Mesenchymal stem cell (in vitro differentiated cells and primary cell): ENCODE measurements around the gene MALRD1.

ENCODE experiments used
- DNase-seq: peaks from one replicate; pipeline ENCODE4 v3.0.0-alpha.2; 2013
- H2AFZ ChIP-seq: one replicate; pipeline ENCODE4 v1.6.1; 2013; ENCODE audit warnings: low read depth, mild to moderate bottlenecking, control low read depth, inconsistent platforms, low read length, moderate library complexity
- H2AK5ac ChIP-seq: 2 replicates; pipeline ENCODE4 v1.6.1; 2013; ENCODE audit warnings: low read length, moderate library complexity, mild to moderate bottlenecking, inconsistent platforms; ENCODE audit not compliant: severe bottlenecking
- H2BK120ac ChIP-seq: one replicate; pipeline ENCODE4 v1.6.1; 2013; ENCODE audit warnings: low read depth, mild to moderate bottlenecking, inconsistent platforms, low read length, moderate library complexity
- H2BK12ac ChIP-seq, 2 experiments: one replicate each; pipeline ENCODE4 v1.6.1; 2013; ENCODE audit warnings: inconsistent platforms in 2 of 2, low read length in 2 of 2, mild to moderate bottlenecking in 2 of 2, moderate library complexity in 2 of 2, control low read depth in 1 of 2
- H2BK15ac ChIP-seq: one replicate; pipeline ENCODE4 v1.6.1; 2013; ENCODE audit warnings: mild to moderate bottlenecking, low read depth, inconsistent platforms; ENCODE audit not compliant: poor library complexity, severe bottlenecking
- H2BK5ac ChIP-seq: 2 replicates; pipeline ENCODE4 v1.6.1; 2013; ENCODE audit warnings: low read depth, mild to moderate bottlenecking, low read length, control low read depth, inconsistent platforms; ENCODE audit not compliant: poor library complexity, severe bottlenecking
- H3K14ac ChIP-seq, 2 experiments: one replicate each; pipeline ENCODE4 v1.6.1; 2013; ENCODE audit warnings: inconsistent platforms in 2 of 2, low read length in 2 of 2, control low read depth in 1 of 2, mild to moderate bottlenecking in 1 of 2, moderate library complexity in 1 of 2
- H3K18ac ChIP-seq, 2 experiments: one replicate each; pipeline ENCODE4 v1.6.1; 2013; ENCODE audit warnings: inconsistent platforms in 2 of 2, low read length in 2 of 2, control low read depth in 1 of 2, low read depth in 1 of 2, mild to moderate bottlenecking in 1 of 2
- H3K23ac ChIP-seq, 2 experiments: one replicate each; pipeline ENCODE4 v1.6.1; 2013; ENCODE audit warnings: inconsistent platforms in 2 of 2, low read length in 2 of 2, mild to moderate bottlenecking in 2 of 2, moderate library complexity in 2 of 2, control low read depth in 1 of 2
- H3K27ac ChIP-seq: 2 replicates; pipeline ENCODE4 v1.5.1; 2013; ENCODE audit warnings: mild to moderate bottlenecking, moderate library complexity, low read length, control low read depth, inconsistent platforms; ENCODE audit not compliant: poor library complexity, severe bottlenecking
- H3K27me3 ChIP-seq, 2 experiments: 2 replicates each; pipeline versions ENCODE4 v1.6.1 to v1.7.0; 2013; ENCODE audit warnings: low read length in 2 of 2, mild to moderate bottlenecking in 2 of 2, moderate library complexity in 2 of 2, control low read depth in 1 of 2, inconsistent platforms in 1 of 2; ENCODE audit not compliant: control insufficient read depth in 1 of 2, insufficient read depth in 1 of 2
- H3K36me3 ChIP-seq, 2 experiments: 2 replicates each; pipeline versions ENCODE4 v1.6.1 to v1.7.0; 2013; ENCODE audit warnings: low read length in 2 of 2, control low read depth in 1 of 2, inconsistent platforms in 1 of 2, low read depth in 1 of 2, mild to moderate bottlenecking in 1 of 2; ENCODE audit not compliant: insufficient read depth in 2 of 2, control insufficient read depth in 1 of 2
- H3K4ac ChIP-seq, 2 experiments: one replicate each; pipeline ENCODE4 v1.6.1; 2013; ENCODE audit warnings: inconsistent platforms in 2 of 2, low read length in 2 of 2, mild to moderate bottlenecking in 2 of 2, moderate library complexity in 2 of 2, control low read depth in 1 of 2, low read depth in 1 of 2
- H3K4me1 ChIP-seq: 2 replicates; pipeline ENCODE4 v1.6.1; 2013; ENCODE audit warnings: low read depth, low read length, control low read depth; ENCODE audit not compliant: control insufficient read depth, insufficient read depth
- H3K4me2 ChIP-seq: 2 replicates; pipeline ENCODE4 v1.6.1; 2013; ENCODE audit warnings: low read length, mild to moderate bottlenecking, inconsistent platforms; ENCODE audit not compliant: poor library complexity, severe bottlenecking
- H3K4me3 ChIP-seq, 2 experiments: 2 replicates each; pipeline versions ENCODE4 v1.5.1 to v1.7.0; 2013; ENCODE audit warnings: low read length in 2 of 2, mild to moderate bottlenecking in 2 of 2, control low read depth in 1 of 2, low read depth in 1 of 2; ENCODE audit not compliant: insufficient read depth in 1 of 2
- H3K79me1 ChIP-seq: replicated peaks from 2 replicates; pipeline ENCODE4 v1.6.1; 2013; ENCODE audit warnings: mild to moderate bottlenecking, control low read depth, low read length, inconsistent platforms; ENCODE audit not compliant: poor library complexity, severe bottlenecking
- H3K9ac ChIP-seq: 2 replicates; pipeline ENCODE4 v1.7.0; 2013; ENCODE audit warnings: mild to moderate bottlenecking, low read length, moderate library complexity
- H3K9me3 ChIP-seq: 2 replicates; pipeline ENCODE4 v1.7.0; 2013; ENCODE audit warnings: mild to moderate bottlenecking, low read length; ENCODE audit not compliant: control insufficient read depth
- H4K8ac ChIP-seq: one replicate; pipeline ENCODE4 v1.6.1; 2013; ENCODE audit warnings: inconsistent platforms, mild to moderate bottlenecking, low read length, moderate library complexity
- H4K91ac ChIP-seq: one replicate; pipeline ENCODE4 v1.6.1; 2013; ENCODE audit warnings: mild to moderate bottlenecking, low read length, inconsistent platforms
- WGBS: methylation state at CpG from one replicate; pipeline ENCODE4 v1.1.7; 2013; ENCODE audit warnings: mixed read lengths; 5-methylcytosine and 5-hydroxymethylcytosine counted together

MALRD1 gene

DNA sequence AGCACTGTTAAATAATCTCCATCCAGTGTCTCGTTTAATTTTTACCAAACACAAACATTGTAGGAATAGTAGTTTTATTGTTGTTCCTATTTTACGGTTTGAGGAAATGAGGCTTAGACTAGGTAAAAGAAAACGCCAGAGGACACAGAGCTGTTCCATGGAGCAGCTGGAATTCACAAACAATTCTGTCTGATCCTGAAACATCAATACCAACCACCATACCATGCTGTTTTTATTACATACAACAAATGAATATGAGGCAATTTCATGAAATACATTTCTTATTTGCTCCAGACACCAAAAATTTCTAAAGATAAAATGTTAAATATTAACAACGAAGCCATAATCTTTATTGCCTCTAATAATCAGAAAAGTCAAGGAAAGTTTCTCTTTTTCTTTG, 9.4 kb downstream of the MALRD1 start:
- Histone ChIP-seq H3K23ac (no peak overlapping the region), H3K9ac (no peak overlapping the region), H4K91ac (no peak overlapping the region), H2BK12ac (no peak overlapping the region), H3K36me3 (no peaks in the 10 kb centered on the region), H3K4me1 (no peaks in the 10 kb centered on the region), H3K14ac (no peak overlapping the region), H3K18ac (no peak overlapping the region), H2BK120ac (no peak overlapping the region), H3K79me1 (no peaks in the 10 kb centered on the region), H4K8ac (no peak overlapping the region), H3K27ac (no peak overlapping the region), H3K4me3 (no peak overlapping the region), H2BK15ac (no peak overlapping the region), H2AFZ (no peak overlapping the region), H2AK5ac (no peak overlapping the region), H2BK5ac (no peak overlapping the region), H3K9me3 (peaks cover 6% of the 10 kb centered on the region), H3K4me2 (no peak overlapping the region), H3K27me3 (no peaks in the 10 kb centered on the region), H3K4ac (no peak overlapping the region)
- WGBS, result 17% methylated on average over 1 of the region's 4 CpGs
- DNase-seq, result no peak

DNA sequence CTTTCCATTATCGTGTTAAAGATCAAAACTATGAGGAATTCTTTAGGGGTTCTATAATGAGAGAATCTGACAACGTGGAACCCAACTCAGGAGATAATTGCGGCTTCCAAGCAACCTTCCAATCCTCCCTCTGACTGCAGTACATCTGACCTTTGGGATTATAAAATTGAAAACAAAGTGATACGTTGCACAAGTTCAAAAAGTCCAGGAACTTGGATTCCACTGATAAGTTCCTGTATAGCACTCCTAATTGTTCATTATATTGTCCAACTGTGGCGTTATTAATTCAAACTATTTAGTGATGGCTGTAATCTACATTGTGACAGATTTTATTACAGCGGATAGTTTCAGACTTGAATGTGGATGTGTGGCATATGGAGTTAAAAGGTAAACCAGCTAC, 15.4 kb downstream of the MALRD1 start:
- Histone ChIP-seq H2BK15ac (no peak overlapping the region), H3K9me3 (peaks cover 6% of the 10 kb centered on the region), H2BK12ac (no peak overlapping the region), H4K91ac (no peak overlapping the region), H3K4me2 (no peak overlapping the region), H2BK120ac (no peak overlapping the region), H4K8ac (no peak overlapping the region), H3K18ac (no peak overlapping the region), H2AFZ (no peak overlapping the region), H3K4me1 (no peaks in the 10 kb centered on the region), H3K27ac (no peak overlapping the region), H3K23ac (no peak overlapping the region), H3K79me1 (no peaks in the 10 kb centered on the region), H3K36me3 (no peaks in the 10 kb centered on the region), H3K14ac (no peak overlapping the region), H2AK5ac (no peak overlapping the region), H3K9ac (no peak overlapping the region), H3K4ac (no peak overlapping the region), H2BK5ac (no peak overlapping the region), H3K27me3 (no peaks in the 10 kb centered on the region), H3K4me3 (no peak overlapping the region)
- DNase-seq, result no peak
- 85% methylated on average over 5 of the region's 6 CpGs for WGBS

DNA sequence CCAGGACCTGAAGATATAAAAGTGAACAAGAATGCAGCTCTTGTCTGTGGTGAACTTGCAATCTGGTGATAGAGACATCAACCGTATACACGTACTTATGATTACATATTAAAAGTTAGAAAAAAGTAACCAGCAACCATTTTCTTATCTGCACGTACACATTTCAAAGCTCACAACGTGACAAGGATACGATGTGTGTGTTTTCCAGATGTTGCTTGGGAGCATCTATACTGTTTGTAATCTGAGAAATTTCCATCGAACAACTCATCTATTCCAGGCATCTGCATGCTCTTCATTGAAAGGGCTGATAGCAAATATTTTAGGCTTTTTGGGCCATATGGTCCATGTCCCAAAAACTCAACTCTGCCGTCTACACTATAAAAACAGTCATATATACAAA, 23.3 kb downstream of the MALRD1 start:
- no peak overlapping the region for H2BK120ac ChIP-seq
- H3K36me3 ChIP-seq, result no peaks in the 10 kb centered on the region
- 75% methylated on average over 4 of the region's 7 CpGs for WGBS
- no peak overlapping the region for H2AFZ ChIP-seq
- H3K79me1 ChIP-seq, result no peaks in the 10 kb centered on the region
- H2AK5ac ChIP-seq, result no peak overlapping the region
- H3K18ac ChIP-seq, result no peak overlapping the region
- no peak overlapping the region for H3K14ac ChIP-seq
- no peak overlapping the region for H4K91ac ChIP-seq
- no peak overlapping the region for H2BK15ac ChIP-seq
- no peak overlapping the region for H4K8ac ChIP-seq
- no peak overlapping the region for H3K23ac ChIP-seq
- H3K4me3 ChIP-seq, result no peak overlapping the region
- no peaks in the 10 kb centered on the region for H3K27me3 ChIP-seq
- no peak overlapping the region for H2BK12ac ChIP-seq
- no peak overlapping the region for H3K27ac ChIP-seq
- H3K4ac ChIP-seq, result no peak overlapping the region
- no peak overlapping the region for H2BK5ac ChIP-seq
- no peaks in the 10 kb centered on the region for H3K4me1 ChIP-seq
- H3K9me3 ChIP-seq, result peaks cover 6% of the 10 kb centered on the region
- H3K4me2 ChIP-seq, result no peak overlapping the region
- no peak overlapping the region for H3K9ac ChIP-seq
- DNase-seq, result no peak

- Histone ChIP-seq H3K4me2 (no peak overlapping the region), H2AFZ (no peak overlapping the region), H2BK5ac (no peak overlapping the region), H3K27ac (no peak overlapping the region), H2BK120ac (no peak overlapping the region), H3K18ac (no peak overlapping the region), H4K8ac (no peak overlapping the region), H3K79me1 (no peaks in the 10 kb centered on the region), H3K14ac (no peak overlapping the region), H3K4ac (no peak overlapping the region), H3K4me3 (no peak overlapping the region), H2AK5ac (no peak overlapping the region), H3K9me3 (peaks cover 6% of the 10 kb centered on the region), H3K4me1 (no peaks in the 10 kb centered on the region), H2BK15ac (no peak overlapping the region), H3K27me3 (no peaks in the 10 kb centered on the region), H3K9ac (no peak overlapping the region), H2BK12ac (no peak overlapping the region), H3K36me3 (no peaks in the 10 kb centered on the region), H3K23ac (no peak overlapping the region), H4K91ac (no peak overlapping the region)
- no peak for DNase-seq
These were observed 28.7 kb downstream of the MALRD1 start for GRCh38 chr10:19077276-19077675.
